HCT116 (cell line): ENCODE measurements around the gene EIPR1.

Source experiments
- CEBPB ChIP-seq: IDR thresholded peaks from 2 replicates; pipeline ENCODE4 v1.6.1; 2012; ENCODE audit warnings: low read depth
- CTCF ChIP-seq, 3 experiments: fragments of 200-600 bp in 1 of 3; sonication (generic) in 1 of 3; IDR thresholded peaks in 2 of 3; conservative IDR thresholded peaks in 1 of 3; 2 replicates each; pipeline ENCODE4 v1.5.1; 2012 to 2017; ENCODE audit warnings: low read depth in 2 of 3, low read length in 2 of 3, antibody characterized with exemption in 1 of 3, borderline replicate concordance in 1 of 3, control low read depth in 1 of 3, mild to moderate bottlenecking in 1 of 3, mixed read lengths in 1 of 3, mixed run types in 1 of 3, moderate library complexity in 1 of 3; ENCODE audit not compliant: insufficient read depth in 1 of 3
- EGR1 ChIP-seq: IDR thresholded peaks from 2 replicates; pipeline ENCODE4 v1.6.1; 2012; ENCODE audit warnings: low read depth
- EZH2 ChIP-seq: fragments of 200-600 bp; sonication (generic); IDR thresholded peaks from 2 replicates; pipeline ENCODE4 v1.6.1; 2017; ENCODE audit warnings: antibody characterized with exemption, mixed run types
- JUND ChIP-seq: IDR thresholded peaks from 2 replicates; pipeline ENCODE4 v1.6.1; 2012
- POLR2A ChIP-seq: IDR thresholded peaks from 2 replicates; pipeline ENCODE4 v1.7.0; 2011; ENCODE audit warnings: borderline replicate concordance; ENCODE audit not compliant: insufficient read depth, insufficient read length; ENCODE audit errors: extremely low read depth
- POLR2AphosphoS5 ChIP-seq: IDR thresholded peaks from 2 replicates; pipeline ENCODE4 v1.6.1; 2011; ENCODE audit warnings: mild to moderate bottlenecking, low read depth, low read length, moderate library complexity
- REST ChIP-seq: IDR thresholded peaks from 2 replicates; pipeline ENCODE4 v1.6.1; 2012; ENCODE audit warnings: low read depth
- SIN3A ChIP-seq: IDR thresholded peaks from 2 replicates; pipeline ENCODE4 v1.6.1; 2012; ENCODE audit warnings: low read depth
- SP1 ChIP-seq: IDR thresholded peaks from 2 replicates; pipeline ENCODE4 v1.6.1; 2012; ENCODE audit warnings: low read depth
- ZFX ChIP-seq: fragments of 450-650 bp; IDR thresholded peaks from 2 replicates; pipeline ENCODE4 v1.6.1; 2017
- TF ChIP-seq, protein P1 (sequence below): IDR thresholded peaks from 2 replicates; pipeline ENCODE4 v1.6.1; 2012
- TF ChIP-seq, protein P2 (sequence below): IDR thresholded peaks from 2 replicates; pipeline ENCODE4 v1.6.1; 2012

GRCh38 chr2:3174626-3175567 lies 202.7 kb downstream of the EIPR1 start:
- TF ChIP-seq CTCF (IDR thresholded peaks at IDR 0.05 in 2 of 3, conservative IDR thresholded peaks at IDR 0.05 in 1 of 3; ENCODE audit: borderline replicate concordance in 1 of 3, insufficient read depth in 1 of 3, low read depth in 2 of 3, low read length in 2 of 3), result no peak
- no peak for TF ChIP-seq POLR2A
- TF ChIP-seq EZH2, result no peak
- TF ChIP-seq POLR2AphosphoS5, result no peak
- no peak for TF ChIP-seq SP1
- TF ChIP-seq, protein P1, sequence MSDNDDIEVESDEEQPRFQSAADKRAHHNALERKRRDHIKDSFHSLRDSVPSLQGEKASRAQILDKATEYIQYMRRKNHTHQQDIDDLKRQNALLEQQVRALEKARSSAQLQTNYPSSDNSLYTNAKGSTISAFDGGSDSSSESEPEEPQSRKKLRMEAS, result no peak
- no peak for TF ChIP-seq EGR1
- no peak for TF ChIP-seq JUND
- no peak for TF ChIP-seq SIN3A
- no peak for TF ChIP-seq ZFX
- TF ChIP-seq REST, result no peak
- TF ChIP-seq, protein P2, sequence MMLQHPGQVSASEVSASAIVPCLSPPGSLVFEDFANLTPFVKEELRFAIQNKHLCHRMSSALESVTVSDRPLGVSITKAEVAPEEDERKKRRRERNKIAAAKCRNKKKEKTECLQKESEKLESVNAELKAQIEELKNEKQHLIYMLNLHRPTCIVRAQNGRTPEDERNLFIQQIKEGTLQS, result no peak
- TF ChIP-seq CEBPB, result no peak
